HG03095 (cell line): ENCODE measurements around the gene ASTN1.

Experiments used
- ATAC-seq: cut with Tn5 transposase; IDR thresholded peaks from one replicate; pipeline ENCODE4 v1.9.1; 2021; ENCODE audit warnings: moderate library complexity; ENCODE audit not compliant: unreplicated experiment

Gene ASTN1

GRCh38 chr1:177165069-177165439, 542 bp upstream of the ASTN1 start:
- no peak for ATAC-seq

DNA sequence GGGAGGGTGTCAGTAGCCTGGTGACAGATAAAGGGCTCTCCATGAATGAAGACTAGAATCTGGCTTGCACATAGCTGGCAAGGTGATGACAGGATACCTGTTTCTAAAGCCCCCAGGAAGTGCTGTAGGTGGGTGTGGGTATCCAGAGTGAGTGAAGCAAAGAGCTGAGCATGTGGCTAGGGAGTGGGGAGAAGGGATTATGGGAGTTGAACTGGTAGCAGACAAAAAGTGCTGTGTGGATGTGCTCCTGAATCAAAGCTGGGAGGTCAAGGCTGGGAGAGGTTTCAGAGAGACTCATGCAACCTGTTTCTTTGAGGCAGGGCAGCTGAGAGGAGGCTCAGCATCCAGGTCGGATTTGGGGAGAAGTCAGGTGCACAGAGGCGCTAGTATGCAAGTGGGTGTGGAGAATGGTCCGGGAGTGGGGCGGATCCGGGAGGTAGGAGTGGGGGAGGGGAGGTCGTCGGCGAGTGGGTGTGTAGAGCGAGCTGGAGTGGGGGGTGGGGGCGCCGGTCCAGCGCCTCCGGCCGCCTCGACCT, 600 bp downstream of the ASTN1 start:
- ATAC-seq, result no peak

GRCh38 chr1:177162243-177162642, 2.3 kb downstream of the ASTN1 start:
- no peak for ATAC-seq

DNA sequence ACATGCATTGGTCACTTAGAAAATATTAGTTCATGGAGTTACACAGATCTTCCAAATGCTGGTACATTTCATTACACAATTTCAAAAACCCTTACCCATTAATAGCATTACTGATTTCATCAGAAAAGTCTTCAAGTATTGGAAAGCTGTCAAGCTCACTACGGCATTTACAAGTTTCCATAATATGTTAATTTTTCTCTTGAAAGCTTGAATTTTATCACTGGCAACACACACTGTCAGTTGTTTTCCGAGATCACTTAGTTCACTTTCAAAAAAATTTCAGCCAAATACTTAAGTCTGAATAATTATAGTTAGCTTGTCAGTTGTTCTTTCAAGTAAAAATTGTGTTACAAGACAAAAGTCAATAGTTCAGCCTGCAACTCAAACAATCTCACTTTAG, 18.0 kb downstream of the ASTN1 start:
- ATAC-seq, result no peak

DNA sequence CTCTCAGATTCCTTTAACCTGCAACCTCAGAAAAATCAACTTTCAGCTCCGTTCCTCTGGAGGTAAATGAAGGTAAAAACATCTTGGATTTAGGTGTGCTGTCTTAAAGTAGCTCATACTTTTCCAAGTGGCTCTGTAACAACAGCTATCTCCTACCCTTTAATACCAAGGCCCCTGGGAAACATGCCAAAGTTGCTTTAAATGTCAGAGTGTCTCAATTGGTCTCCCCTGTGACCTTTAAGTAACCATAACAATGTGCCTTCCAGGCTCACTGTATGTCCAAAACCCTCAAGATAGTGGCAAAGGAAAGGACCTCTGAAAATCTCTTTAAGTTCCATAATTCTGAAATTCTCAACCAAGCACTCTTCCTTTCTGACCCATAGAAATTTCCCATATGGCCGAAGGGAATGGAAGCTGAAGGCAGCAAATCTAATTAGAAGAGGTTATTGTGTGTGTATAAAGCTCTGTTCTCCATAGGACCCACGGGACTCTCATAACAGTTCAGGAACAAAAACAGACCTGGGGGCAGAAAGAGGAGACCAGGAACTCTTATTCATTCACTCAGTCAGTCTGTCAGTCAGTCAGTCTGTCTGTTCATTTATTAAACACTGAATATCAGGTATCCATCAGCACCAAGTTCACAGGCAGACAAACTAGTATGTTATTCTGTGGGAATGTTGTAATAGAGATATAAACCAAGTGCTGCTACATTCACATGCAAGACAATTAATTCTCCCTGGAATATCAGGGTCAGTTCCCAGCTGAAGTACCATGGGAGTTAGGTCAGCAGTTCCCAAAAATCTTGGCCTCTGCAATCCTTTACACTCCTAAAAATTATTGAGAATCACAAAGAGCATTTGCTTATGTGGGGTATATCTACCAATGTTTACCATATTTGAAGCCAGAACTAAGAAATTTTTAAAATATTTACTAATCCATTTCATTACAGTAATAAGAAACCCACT, 19.1 kb downstream of the ASTN1 start:
- ATAC-seq, result no peak

GRCh38 chr1:177142791-177143271, 21.7 kb downstream of the ASTN1 start:
- ATAC-seq, result no peak

DNA sequence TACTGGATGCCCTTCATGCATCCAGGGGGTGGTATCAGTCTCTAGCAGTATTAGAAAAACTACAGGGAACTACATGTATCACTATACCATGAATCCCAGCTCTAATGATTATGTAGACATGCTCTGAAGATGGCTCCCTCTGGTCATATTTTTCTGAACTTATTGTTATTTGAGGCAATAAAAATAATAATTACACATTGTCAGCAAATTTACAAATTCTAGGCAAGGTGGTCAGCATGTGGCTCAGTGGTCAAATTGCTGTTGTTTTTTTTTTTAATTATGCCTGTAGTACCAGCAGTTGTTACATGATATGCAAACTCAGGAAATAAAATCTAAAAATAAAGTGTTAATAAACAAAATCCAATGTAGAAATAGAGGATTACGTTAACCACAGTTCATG, 22.5 kb downstream of the ASTN1 start:
- no peak for ATAC-seq

GRCh38 chr1:177138347-177138746, 26.2 kb downstream of the ASTN1 start:
- ATAC-seq, result no peak

DNA sequence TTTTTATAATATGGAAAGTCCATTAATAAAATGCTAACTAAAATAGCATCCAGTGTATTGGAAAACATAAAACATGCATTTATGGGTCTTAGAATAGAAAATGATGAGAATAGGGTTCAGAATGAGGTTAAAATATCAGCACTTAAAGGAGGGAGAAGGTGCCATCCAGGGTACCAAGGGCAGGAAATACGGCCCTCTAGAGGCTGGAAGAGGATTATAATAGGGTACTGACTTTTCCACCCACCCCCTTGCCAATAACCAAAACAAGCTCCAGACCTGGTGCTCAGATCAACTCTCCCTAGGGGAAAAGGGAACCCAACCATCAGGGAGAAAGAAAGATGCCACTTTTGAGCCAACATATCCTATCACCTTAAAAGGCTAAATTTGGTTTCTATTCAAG, 26.7 kb downstream of the ASTN1 start:
- ATAC-seq, result no peak

GRCh38 chr1:177135250-177135649, 29.3 kb downstream of the ASTN1 start:
- no peak for ATAC-seq

DNA sequence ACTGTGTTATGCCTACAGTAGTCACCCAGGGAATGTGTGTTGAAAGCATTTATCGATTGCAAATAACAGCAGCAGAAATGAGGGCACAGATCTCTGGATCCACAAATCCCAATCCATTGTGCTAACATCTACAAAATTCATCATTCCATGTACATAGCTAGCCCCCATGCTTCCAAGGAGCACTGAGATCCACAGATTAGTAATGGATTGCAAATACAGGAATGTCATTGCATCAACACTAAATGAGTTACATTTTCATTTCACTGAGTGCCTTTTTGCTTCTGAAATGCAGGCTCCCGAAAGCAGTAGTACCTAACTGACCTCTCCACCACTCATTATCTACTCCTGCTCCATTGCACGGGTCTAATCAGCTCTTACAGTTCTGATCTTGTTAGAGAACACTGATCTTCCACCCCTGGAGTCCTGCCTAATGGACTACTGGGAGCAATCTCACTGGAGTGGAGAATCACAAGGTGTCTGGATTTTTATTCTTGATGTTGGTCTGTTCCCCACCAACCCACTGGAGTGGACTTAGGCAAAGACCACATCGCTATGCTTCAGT, 30.5 kb downstream of the ASTN1 start:
- ATAC-seq, result no peak

GRCh38 chr1:177132141-177132540, 32.4 kb downstream of the ASTN1 start:
- no peak for ATAC-seq

DNA sequence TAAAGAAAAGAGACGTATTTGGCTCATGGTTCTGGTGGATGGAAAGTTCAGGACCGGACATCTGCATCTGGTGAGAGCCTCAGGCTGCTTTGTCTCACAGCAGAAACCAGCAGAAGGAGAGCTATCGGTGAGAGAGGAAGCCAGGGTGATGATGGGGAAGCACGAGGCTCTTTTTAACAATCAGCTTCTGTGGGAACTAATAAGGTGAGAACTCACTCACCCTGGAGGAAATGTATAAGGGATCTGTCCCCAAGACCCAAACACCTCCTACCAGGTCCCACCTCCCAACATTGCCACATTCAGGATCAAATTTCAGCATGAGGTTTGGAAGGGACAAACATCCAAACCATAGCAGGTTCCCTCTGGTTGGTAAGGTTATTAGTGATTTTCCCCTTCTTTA, 32.8 kb downstream of the ASTN1 start:
- no peak for ATAC-seq

DNA sequence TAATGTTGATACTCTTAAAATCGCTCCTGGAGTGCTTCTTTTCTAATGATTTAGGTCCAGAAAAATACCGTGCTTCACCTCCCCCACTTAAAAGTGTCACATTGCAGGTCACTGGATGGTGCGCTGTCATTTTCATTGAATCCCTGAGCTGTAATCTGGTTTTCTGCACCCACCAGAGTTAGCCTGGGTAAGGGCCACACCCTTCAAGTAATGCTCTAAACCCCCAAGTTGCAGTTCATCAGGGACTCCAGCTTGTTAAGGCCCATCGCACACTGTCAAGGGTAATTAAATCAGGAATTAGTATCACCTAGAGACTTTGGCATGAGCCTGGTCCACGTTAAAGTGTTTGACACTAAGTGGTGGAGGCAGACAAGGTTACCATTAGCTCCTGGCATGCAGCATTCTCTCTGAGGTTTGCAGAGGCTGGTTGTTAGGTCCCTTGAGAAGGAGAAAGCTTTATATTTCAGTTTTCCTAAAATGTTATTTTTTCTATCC, 34.0 kb downstream of the ASTN1 start:
- ATAC-seq, result no peak

DNA sequence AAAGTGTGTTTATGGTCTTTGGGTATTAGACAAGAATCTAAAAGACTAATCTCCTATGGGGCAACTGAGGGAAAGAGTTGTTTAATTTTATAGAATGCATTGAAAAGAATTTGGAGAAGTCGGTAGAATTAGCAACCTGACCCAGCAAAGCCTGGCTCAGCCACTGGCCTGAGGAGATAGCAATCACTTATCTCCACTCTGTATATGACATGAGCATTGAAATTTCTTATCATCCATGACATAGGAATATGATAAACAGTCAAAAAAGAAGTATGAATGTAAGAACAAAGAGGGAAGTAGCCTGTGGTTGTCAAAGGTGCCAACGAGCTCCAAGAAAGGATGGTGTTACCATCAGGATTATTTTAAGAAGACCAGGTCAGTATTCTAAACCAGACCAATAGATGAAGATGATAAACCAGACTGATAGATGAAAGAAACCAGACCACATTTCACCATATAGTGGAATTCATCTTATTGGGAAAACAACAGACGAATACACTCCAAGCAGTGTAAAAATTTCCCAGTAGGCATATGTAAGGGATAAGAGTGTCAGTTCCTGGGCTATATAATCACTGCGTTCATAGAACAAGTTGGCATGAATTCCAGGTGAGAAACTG, 35.7 kb downstream of the ASTN1 start:
- no peak for ATAC-seq

DNA sequence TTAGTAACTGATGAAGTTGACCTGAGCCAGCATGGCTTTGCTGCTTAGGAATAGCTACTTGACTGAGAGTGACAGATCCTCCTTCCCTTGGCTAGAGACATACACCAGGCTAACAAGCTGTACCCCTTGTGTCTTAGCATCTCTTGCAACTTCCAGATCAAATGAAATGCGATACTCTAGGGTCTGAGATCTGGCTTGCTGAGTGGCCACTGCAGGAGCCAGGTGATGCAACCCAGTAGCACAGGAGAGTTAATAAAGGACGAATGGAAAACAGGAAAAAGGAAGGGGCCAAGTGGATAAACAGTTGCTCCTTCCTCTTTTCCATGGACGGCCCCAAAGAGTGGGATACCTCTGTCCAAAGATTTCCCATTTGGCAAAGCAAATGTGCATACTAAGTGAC, 38.2 kb downstream of the ASTN1 start:
- no peak for ATAC-seq

DNA sequence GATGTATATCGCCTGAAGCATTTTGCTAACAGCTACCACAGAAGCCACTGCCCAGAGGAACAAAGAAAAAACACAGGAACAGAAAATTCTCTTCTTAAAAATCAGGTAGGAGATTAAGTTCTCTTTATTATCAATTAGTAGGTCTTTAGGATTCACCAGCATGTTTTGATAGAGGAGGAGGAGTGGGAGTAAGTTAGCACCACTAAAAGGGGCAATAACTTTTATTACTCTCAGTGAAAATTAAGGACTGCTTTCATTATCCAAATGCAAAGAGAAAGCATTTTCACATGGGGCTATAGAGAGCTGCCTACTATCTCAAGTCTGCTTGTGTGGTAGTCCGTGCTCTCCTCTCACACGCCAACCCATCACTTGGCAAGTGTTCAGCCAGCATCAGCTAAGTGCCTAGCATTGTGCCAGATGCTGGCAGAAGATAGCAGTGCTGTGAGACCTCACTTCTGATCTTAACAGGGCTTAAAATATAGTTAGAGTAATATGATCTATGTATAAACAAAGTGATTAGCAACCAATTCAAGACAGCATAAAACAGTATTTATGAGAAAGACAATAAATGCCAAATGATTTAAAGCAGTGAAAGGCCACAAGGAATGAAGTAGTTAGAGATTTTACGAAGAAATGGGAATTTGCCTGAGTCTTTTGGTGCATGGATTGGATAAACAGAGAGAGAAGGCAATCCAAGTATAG, 39.8 kb downstream of the ASTN1 start:
- ATAC-seq, result no peak

GRCh38 chr1:177122461-177123251, 41.9 kb downstream of the ASTN1 start:
- no peak for ATAC-seq

- ATAC-seq, result no peak
These were observed 45.2 kb downstream of the ASTN1 start for GRCh38 chr1:177119311-177119710.

GRCh38 chr1:177118901-177119300, 45.6 kb downstream of the ASTN1 start:
- ATAC-seq, result no peak
